Activated B cell treated with CpG ODN at 0.5 μM for 24 hours (primary cell): ENCODE data around the gene GALNT10. TPM values are rescaled to one million over a fixed set of nuclear protein-coding genes. Genes with fewer than 3 reads are reported as not detected.

Experiments
- ATAC-seq: fragments of 200-7000 bp; cut with Tn5 transposase; one replicate; pipeline ENCODE4 v1.10.0; 2021; ENCODE audit warnings: low read depth, mild to moderate bottlenecking, moderate library complexity
- CTCF ChIA-PET: fragments of 350-600 bp; sonication (Branson Sonifier 250); formaldehyde crosslinking; loops from one replicate; lab custom pipeline; 2021; ENCODE audit warnings: antibody characterized with exemption; lab: Charles Lee
- POLR2A ChIA-PET: fragments of 350-600 bp; sonication (Branson Sonifier 250); formaldehyde crosslinking; loops from one replicate; lab custom pipeline; 2021; ENCODE audit warnings: antibody characterized with exemption; lab: Charles Lee
- DNase-seq: peaks from one replicate; pipeline ENCODE4 v3.0.0; 2022
- H3K27ac Mint-ChIP-seq: one replicate; pipeline ENCODE4 v1.8.0; 2020; ENCODE audit warnings: mixed read lengths
- H3K27me3 Mint-ChIP-seq: one replicate; pipeline ENCODE4 v1.8.0; 2021; ENCODE audit warnings: mixed read lengths
- H3K36me3 Mint-ChIP-seq: one replicate; pipeline ENCODE4 v1.8.0; 2021; ENCODE audit warnings: low read depth, mixed read lengths
- H3K4me1 Mint-ChIP-seq: one replicate; pipeline ENCODE4 v1.8.0; 2021; ENCODE audit warnings: mixed read lengths
- H3K4me3 Mint-ChIP-seq: one replicate; pipeline ENCODE4 v1.8.0; 2020; ENCODE audit warnings: mild to moderate bottlenecking, mixed read lengths
- H3K9me3 Mint-ChIP-seq: one replicate; pipeline ENCODE4 v1.8.0; 2020; ENCODE audit warnings: mixed read lengths
- CTCF ChIP-seq: fragments of 200-600 bp; IDR thresholded peaks from one replicate; pipeline ENCODE4 v1.8.0; 2022; ENCODE audit warnings: antibody characterized with exemption, mild to moderate bottlenecking
- intact Hi-C: fragments of 100-400 bp; cut with micrococcal nuclease; formaldehyde crosslinking; loops from one replicate; pipeline ENCODE4 v1.15.1; 2024
- total RNA-seq: library from RNA; stranded (reverse); gene quantifications from 2 replicates; pipeline ENCODE4 v1.2.3, GENCODE V29; 2022

The GALNT10 gene
- total RNA-seq, 1 donor from 2014 or later: 41.5 TPM

- no peak overlapping the region for H3K4me3 Mint-ChIP-seq
- no peak for TF ChIP-seq CTCF
- intact Hi-C loops: no loop called here
- DNase-seq (no peak), ATAC-seq (no peak)
- H3K9me3 Mint-ChIP-seq: no peaks in the 10 kb centered on the region
- ChIA-PET CTCF (no interaction called here), POLR2A (no interaction called here)
- no peak overlapping the region for H3K27ac Mint-ChIP-seq
- peaks cover 4% of the 10 kb centered on the region for H3K4me1 Mint-ChIP-seq
- H3K27me3 Mint-ChIP-seq: no peaks in the 10 kb centered on the region
- peaks cover 65% of the 10 kb centered on the region for H3K36me3 Mint-ChIP-seq
These were observed 139.0 kb downstream of the GALNT10 start for GRCh38 chr5:154329519-154330040.

GRCh38 chr5:154330097-154330667, 139.6 kb downstream of the GALNT10 start:
- POLR2A ChIA-PET: no interaction called here
- Mint-ChIP-seq H3K36me3 (peaks cover 69% of the 10 kb centered on the region), H3K27ac (no peak overlapping the region), H3K4me1 (peaks cover 4% of the 10 kb centered on the region), H3K4me3 (no peak overlapping the region), H3K9me3 (no peaks in the 10 kb centered on the region), H3K27me3 (no peaks in the 10 kb centered on the region)
- ATAC-seq (no peak), DNase-seq (no peak)
- intact Hi-C loops: no loop called here
- TF ChIP-seq CTCF: no peak
- CTCF ChIA-PET: interaction anchor here (2.1 kb wide), 1 partner anchor 75 kb away, joined by 13 read pairs; no protein-coding TSS in a partner anchor

GRCh38 chr5:154331232-154331631, 140.7 kb downstream of the GALNT10 start:
- Mint-ChIP-seq H3K27ac (no peak overlapping the region), H3K9me3 (no peaks in the 10 kb centered on the region), H3K27me3 (no peaks in the 10 kb centered on the region), H3K4me1 (peaks cover 4% of the 10 kb centered on the region), H3K36me3 (peaks cover 77% of the 10 kb centered on the region), H3K4me3 (no peak overlapping the region)
- DNase-seq: no peak
- intact Hi-C loops: no loop called here
- POLR2A ChIA-PET: no interaction called here
- no peak for TF ChIP-seq CTCF
- CTCF ChIA-PET: interaction anchor here (2.1 kb wide), 1 partner anchor 74 kb away, joined by 13 read pairs; no protein-coding TSS in a partner anchor
- ATAC-seq: no peak

- no peak overlapping the region for H3K27ac Mint-ChIP-seq
- ChIA-PET POLR2A (no interaction called here), CTCF (interaction anchor here (2.1 kb wide), 1 partner anchor 73 kb away, joined by 13 read pairs; no protein-coding TSS in a partner anchor)
- DNase-seq: no peak
- H3K27me3 Mint-ChIP-seq: no peaks in the 10 kb centered on the region
- H3K4me3 Mint-ChIP-seq: no peak overlapping the region
- intact Hi-C loops: no loop called here
- no peaks in the 10 kb centered on the region for H3K9me3 Mint-ChIP-seq
- TF ChIP-seq CTCF: no peak
- H3K4me1 Mint-ChIP-seq: peaks cover 4% of the 10 kb centered on the region
- H3K36me3 Mint-ChIP-seq: peaks cover 83% of the 10 kb centered on the region
- ATAC-seq: no peak
These were observed 141.4 kb downstream of the GALNT10 start for GRCh38 chr5:154331924-154332323.

GRCh38 chr5:154332451-154332850, 141.9 kb downstream of the GALNT10 start:
- CTCF ChIA-PET: interaction anchor here (0.9 kb wide), 1 partner anchor 72 kb away, joined by 4 read pairs; no protein-coding TSS in a partner anchor
- Mint-ChIP-seq H3K36me3 (peaks cover 87% of the 10 kb centered on the region), H3K9me3 (no peaks in the 10 kb centered on the region), H3K27me3 (no peaks in the 10 kb centered on the region), H3K4me3 (no peak overlapping the region), H3K4me1 (peaks cover 4% of the 10 kb centered on the region), H3K27ac (no peak overlapping the region)
- TF ChIP-seq CTCF: no peak
- no peak for DNase-seq
- POLR2A ChIA-PET: no interaction called here
- intact Hi-C loops: no loop called here
- no peak for ATAC-seq
